Spinal cord (tissue), 10 donors: Measurements from ENCODE around the gene DMAC2. TPM values are rescaled to one million over a fixed set of nuclear protein-coding genes. Genes with fewer than 3 reads are reported as not detected.
"Not testable (repeated sequence)": the region's sequence is repeated elsewhere in the genome, so short reads cannot be mapped to it uniquely, and the experiment has no call there.

Source experiments
- DNase-seq, 6 donors: peaks; one replicate each; pipeline versions ENCODE4 v3.0.0 to v3.0.0-alpha.2; 2013 to 2015; ENCODE audit warnings: low spot score in 6 of 6, low read depth in 4 of 6
- H3K27ac ChIP-seq: one replicate; pipeline ENCODE4 v1.5.1; 2013; ENCODE audit warnings: low read depth, low read length, control low read depth
- H3K27me3 ChIP-seq: one replicate; pipeline ENCODE4 v1.6.1; 2013; ENCODE audit warnings: low read length; ENCODE audit not compliant: control insufficient read depth, insufficient read depth
- H3K36me3 ChIP-seq: one replicate; pipeline ENCODE4 v1.6.1; 2013; ENCODE audit warnings: low read length; ENCODE audit not compliant: control insufficient read depth, insufficient read depth
- H3K4me1 ChIP-seq: one replicate; pipeline ENCODE4 v1.6.1; 2013; ENCODE audit warnings: low read length; ENCODE audit not compliant: control insufficient read depth, insufficient read depth
- H3K4me3 ChIP-seq: one replicate; pipeline ENCODE4 v1.5.1; 2013; ENCODE audit warnings: low read depth, low read length, control low read depth
- H3K9me3 ChIP-seq: one replicate; pipeline ENCODE4 v1.6.1; 2013; ENCODE audit warnings: low read length; ENCODE audit not compliant: control insufficient read depth, insufficient read depth
- WGBS: methylation state at CpG from one replicate; pipeline ENCODE4 v1.1.5; 2013; ENCODE audit warnings: missing lambda C conversion rate; ENCODE audit not compliant: insufficient coverage; 5-methylcytosine and 5-hydroxymethylcytosine counted together
- polyA plus RNA-seq, 2 donors: library from polyadenylated mRNA; unstranded; fragments of 120-200 nt; gene quantifications; one replicate each; pipeline ENCODE4 v1.2.1, GENCODE V29; 2013; ENCODE audit not compliant: insufficient read length in 2 of 2
- total RNA-seq, 2 donors: library from RNA; depleted of rRNA in 1 of 2; stranded (reverse); fragments of 120-200 nt in 1 of 2; fragments of >200 nt in 1 of 2; gene quantifications; one replicate each; pipeline versions ENCODE4 v1.2.3 to v1.2.4, GENCODE V29; 2013 to 2014
- donor health status: healthy.

The DMAC2 gene
- total and polyA plus RNA-seq, 4 donors = 20.3 to 51.2 (median 40.0) TPM

DNA sequence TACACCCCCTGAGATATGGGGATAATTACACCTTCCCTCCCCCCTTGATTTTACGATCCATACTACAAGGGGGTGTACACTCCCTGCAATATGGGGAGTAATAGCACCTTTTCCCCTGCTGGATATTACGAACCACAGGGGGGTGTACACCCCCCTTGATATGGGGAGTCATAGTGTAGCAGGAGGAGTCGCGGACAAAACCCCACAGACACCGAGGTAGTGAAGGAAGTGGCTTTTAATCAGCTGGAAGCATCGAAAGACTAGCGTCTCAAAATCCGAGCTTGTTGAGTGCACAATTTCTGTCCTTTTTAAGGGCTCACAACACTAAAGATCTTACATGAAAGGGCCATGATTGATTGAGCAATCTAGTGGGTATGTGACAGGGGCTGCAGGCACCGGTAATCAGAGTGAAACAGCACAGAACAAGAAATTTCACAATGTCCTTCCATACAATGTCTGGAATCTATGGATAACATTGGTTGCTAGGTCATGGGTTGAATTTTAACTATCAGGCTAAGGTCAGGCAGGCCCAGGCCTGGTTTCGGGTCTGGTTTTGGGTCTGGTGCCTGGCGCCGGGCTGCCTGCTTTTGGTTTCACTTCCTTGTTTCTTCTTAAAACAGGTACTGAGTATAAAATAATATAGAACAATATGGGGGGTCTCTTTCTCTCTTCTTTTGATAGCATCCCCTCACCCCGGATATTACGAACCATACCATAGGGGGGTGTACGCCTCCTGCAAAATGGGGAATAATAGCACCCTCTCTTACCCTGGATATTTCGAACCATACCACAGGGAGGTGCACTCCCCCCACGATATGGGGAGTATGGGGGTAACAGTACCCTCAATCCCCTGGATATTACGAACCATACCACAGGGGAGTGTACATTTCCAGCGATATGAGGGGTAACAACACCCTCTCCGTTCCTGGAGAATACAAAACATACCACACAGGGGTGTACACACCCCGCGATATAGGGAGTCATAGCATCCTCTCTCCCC, 23.8 kb upstream of the DMAC2 start:
- peaks cover 15% of the 10 kb centered on the region for H3K27me3 ChIP-seq
- not testable (repeated sequence) for H3K4me3 ChIP-seq, H3K27ac ChIP-seq, H3K9me3 ChIP-seq, DNase-seq, H3K36me3 ChIP-seq, H3K4me1 ChIP-seq
- 76% methylated on average over 4 of the region's 22 CpGs for WGBS

DNA sequence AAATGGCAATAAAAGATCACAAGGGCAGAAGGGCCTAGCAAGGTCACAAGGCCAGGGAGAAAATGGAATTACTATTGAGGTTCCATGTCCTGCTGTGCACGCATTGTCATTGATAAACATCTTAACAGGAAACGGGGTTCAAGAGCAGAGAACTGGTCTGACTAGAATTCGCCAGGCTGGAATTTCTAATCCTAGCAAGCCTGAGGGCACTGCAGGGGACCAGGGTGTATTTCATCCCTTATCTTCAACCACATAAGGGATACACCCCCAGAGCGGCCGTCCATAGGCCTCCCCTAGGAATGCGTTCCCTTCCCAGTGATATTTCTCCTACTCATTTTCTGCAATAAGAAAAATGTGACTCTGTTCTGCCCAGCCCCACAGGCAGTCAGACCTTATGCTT, 22.8 kb upstream of the DMAC2 start:
- WGBS = 63% methylated on average over 6 of the region's 6 CpGs
- H3K4me3 ChIP-seq = no peak overlapping the region
- no peaks in the 10 kb centered on the region for H3K9me3 ChIP-seq
- no peaks in the 10 kb centered on the region for H3K4me1 ChIP-seq
- peaks cover 15% of the 10 kb centered on the region for H3K27me3 ChIP-seq
- no peaks in the 10 kb centered on the region for H3K36me3 ChIP-seq
- no peak overlapping the region for H3K27ac ChIP-seq
- DNase-seq = no peak

DNA sequence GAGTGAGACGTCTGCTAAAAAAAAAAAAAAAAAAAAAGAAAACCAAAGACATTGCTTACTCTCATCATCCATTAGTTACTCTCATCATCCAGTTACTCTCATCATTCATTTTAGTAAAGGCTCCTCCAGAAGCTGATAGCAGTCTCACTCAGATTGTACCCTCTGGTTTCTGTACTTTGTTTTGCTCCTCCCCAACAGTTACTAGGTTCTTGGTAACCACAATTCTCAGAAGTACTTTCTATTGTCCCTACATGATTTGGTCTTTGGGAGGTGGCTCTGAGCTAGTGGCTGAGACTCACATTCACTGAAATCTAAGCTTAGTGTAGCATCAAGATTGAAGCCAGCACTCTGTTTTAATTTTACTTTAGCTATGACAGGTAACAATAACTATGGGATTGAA, 17.5 kb upstream of the DMAC2 start:
- no CpG with 5 or more reads among the region's 1 CpG for WGBS
- Histone ChIP-seq H3K9me3 (no peaks in the 10 kb centered on the region), H3K4me1 (no peaks in the 10 kb centered on the region), H3K4me3 (no peak overlapping the region), H3K27me3 (peaks cover 5% of the 10 kb centered on the region), H3K36me3 (no peaks in the 10 kb centered on the region), H3K27ac (no peak overlapping the region)
- DNase-seq = no peak

DNA sequence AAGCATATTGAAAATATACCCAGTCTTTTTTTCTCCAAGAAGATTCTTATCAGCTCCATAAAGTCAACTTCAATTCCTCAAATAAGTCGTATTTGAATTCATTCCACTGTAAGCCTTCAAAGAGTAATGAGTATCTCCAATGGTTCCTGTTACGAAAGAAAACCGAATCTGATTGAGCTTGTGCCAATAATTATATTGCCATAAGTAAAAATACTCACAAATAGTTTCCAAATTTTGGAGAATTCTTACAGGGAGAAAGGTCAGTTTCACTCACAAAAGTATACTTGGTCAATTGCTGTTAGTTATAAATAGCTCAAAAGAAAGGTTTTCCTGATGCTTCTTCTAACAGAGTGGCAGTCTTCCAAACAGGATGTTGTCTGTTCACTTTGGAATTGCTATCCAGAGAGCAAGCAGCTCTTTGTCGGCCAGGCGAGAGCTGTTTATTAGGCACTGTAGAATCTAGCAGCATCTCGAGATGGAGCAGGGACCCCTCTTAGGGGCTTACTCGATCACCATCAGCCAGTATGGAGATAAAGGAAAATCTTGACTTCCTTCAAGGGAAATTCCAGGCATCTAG, 16.7 kb upstream of the DMAC2 start:
- H3K27ac ChIP-seq = no peak overlapping the region
- no peaks in the 10 kb centered on the region for H3K36me3 ChIP-seq
- H3K9me3 ChIP-seq = no peaks in the 10 kb centered on the region
- H3K4me1 ChIP-seq = no peaks in the 10 kb centered on the region
- no peak overlapping the region for H3K4me3 ChIP-seq
- WGBS = no CpG with 5 or more reads among the region's 7 CpGs
- H3K27me3 ChIP-seq = peaks cover 5% of the 10 kb centered on the region
- no peak for DNase-seq

DNA sequence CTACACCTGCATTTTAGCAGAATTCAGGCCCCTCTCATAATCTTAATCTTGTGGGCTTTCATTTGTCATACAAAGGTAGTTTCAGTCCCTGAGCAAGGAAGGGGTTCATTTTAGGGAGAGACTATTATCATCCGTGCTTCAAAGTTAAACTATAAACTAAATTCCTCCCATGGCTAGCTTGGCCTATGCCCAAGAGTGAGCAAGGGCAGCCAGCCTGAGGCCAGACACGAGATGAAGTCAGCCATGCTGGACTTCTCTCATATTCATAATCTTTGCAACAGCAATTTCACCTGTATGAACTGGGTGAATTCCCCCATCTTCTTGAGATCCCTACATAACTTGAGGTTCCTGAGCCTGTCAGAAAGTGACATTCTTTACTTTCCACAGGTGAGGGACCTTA, 16.2 kb upstream of the DMAC2 start:
- no peaks in the 10 kb centered on the region for H3K4me1 ChIP-seq
- no peak overlapping the region for H3K4me3 ChIP-seq
- peaks cover 5% of the 10 kb centered on the region for H3K27me3 ChIP-seq
- whole genome bisulfite sequencing = 38% methylated on average over 1 of the region's 2 CpGs
- no peaks in the 10 kb centered on the region for H3K36me3 ChIP-seq
- no peaks in the 10 kb centered on the region for H3K9me3 ChIP-seq
- H3K27ac ChIP-seq = no peak overlapping the region
- DNase-seq = no peak

DNA sequence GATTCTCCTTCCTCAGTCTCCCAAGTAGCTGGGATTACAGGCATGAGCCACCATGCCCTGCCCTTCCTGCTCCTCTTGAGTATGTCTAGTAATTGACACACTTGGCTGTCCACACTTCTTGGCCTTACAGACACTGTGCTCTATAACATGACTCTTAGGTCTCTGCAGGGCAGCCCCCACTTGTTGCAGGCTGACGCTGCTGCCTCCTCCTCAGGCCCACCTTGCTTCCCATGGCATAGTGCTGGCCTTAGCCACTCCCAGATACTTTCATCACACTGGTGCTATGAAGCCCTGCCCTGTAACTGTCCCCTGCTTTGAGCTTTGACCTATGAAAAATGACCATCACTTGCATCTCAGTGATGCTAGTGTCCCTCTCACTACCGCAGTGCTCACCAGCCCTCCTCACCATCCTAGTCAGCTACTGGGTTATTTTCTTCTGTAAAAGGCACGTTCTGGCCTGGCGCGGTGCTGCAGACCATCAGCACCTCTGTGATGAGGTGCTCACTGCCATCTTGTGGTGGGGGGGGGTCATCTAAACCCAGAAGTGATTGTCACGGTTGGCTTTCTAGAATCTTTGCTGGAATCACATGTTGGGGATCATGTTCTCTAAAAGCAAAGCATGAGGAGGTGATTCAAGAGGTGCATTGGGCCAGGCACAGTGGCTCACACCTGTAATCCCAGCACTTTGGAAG, 13.0 kb upstream of the DMAC2 start:
- no peak for DNase-seq
- Histone ChIP-seq H3K9me3 (no peaks in the 10 kb centered on the region), H3K4me1 (peaks cover 6% of the 10 kb centered on the region), H3K27ac (no peak overlapping the region), H3K27me3 (no peaks in the 10 kb centered on the region), H3K4me3 (no peak overlapping the region), H3K36me3 (no peaks in the 10 kb centered on the region)
- 68% methylated on average over 5 of the region's 6 CpGs for WGBS

DNA sequence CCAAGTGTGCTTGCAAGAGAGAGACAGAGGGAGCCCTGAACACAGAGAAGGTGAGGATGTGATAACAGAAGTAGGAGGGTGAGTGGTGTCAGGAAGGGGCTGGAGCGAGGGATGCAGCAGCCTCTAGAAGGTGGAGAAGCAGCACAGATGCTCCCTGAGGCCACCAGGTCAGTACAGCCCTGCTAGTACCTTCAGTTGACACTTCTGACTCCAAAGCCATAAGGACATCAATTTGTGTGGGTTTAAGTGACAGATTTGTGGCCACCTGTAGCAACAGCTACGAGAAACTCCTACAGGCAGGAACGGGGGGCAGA, 10.1 kb upstream of the DMAC2 start:
- WGBS = no CpG with 5 or more reads among the region's 3 CpGs
- H3K9me3 ChIP-seq = no peaks in the 10 kb centered on the region
- no peaks in the 10 kb centered on the region for H3K36me3 ChIP-seq
- DNase-seq = no peak
- H3K4me1 ChIP-seq = peaks cover 6% of the 10 kb centered on the region
- no peak overlapping the region for H3K4me3 ChIP-seq
- no peak overlapping the region for H3K27ac ChIP-seq
- no peaks in the 10 kb centered on the region for H3K27me3 ChIP-seq

DNA sequence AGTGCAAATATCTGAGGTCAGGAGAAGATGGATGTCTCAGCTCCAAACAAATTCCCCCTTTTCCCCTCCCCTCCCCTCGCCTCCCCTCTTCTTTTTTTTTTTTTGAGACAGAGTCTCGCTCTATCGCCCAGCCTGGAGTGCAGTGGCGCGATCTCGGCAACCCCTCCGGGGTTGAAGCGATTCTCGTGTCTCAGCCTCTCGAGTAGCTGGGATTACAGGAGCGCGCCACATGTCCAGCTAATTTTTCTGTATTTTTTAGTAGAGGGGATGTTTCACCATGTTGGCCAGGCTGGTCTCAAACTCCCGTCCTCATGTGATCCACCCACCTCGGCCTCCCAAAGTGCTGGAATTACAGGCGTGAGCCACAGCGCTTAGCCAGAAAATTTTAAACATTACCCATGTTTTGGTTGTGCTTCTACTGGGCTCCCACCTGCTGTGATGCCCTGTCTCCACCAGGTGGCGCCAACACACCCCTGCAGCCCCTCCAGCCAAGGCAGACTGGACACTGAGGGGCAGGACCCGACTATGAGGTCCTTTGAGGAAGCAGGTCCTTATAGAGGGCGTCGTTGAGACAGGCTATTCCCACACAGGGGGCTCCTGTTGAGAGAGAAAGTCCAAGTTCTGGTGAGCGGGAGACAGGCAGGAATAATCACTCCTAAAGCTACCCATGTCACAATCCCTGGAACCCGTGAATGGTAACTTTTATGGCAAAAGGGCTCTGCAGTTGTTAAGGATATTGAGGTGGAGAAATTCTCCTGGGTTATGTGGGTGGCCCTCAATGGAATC, 9.6 kb upstream of the DMAC2 start:
- Histone ChIP-seq H3K27ac (no peak overlapping the region), H3K9me3 (no peaks in the 10 kb centered on the region), H3K36me3 (no peaks in the 10 kb centered on the region), H3K27me3 (no peaks in the 10 kb centered on the region), H3K4me3 (peak overlapping the region; percentile 14), H3K4me1 (peaks cover 6% of the 10 kb centered on the region)
- 0% methylated on average over 11 of the region's 22 CpGs for WGBS
- DNase-seq = peak in 5 of 6 donors; percentile 36 to 87 (median 57)

DNA sequence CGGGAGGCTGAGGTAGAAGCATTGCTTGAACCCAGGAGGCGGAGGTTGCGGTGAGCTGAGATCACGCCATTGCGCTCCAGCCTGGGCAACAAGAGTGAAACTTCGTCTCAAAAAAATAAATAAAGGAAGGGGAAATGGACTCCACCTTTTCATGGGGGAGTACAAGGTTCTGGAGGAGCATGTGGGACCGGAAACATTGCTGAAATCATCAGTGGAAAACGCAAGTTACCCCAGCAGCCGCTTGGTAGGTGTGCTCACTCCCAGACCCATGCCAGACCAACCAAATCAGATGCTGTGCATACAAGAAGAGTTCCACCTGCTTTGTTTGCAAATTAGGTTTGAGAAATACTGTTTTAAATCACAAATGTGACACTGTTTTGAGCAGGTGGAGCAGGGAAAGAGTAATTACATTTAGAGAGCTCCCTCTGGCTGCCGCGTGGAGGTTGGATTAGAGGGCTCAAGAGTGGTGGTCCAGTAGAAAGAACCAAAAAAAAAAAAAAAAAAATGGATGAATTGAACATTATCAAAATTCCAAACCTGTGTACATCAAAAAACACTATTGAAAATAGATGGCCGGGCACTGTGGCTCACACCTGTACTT, 8.1 kb upstream of the DMAC2 start:
- Histone ChIP-seq H3K9me3 (no peaks in the 10 kb centered on the region), H3K4me3 (no peak overlapping the region), H3K27ac (no peak overlapping the region), H3K27me3 (no peaks in the 10 kb centered on the region), H3K4me1 (peaks cover 6% of the 10 kb centered on the region), H3K36me3 (no peaks in the 10 kb centered on the region)
- 82% methylated on average over 8 of the region's 12 CpGs for WGBS
- DNase-seq = no peak
